Limb (tissue), 2 donors: Measurements from ENCODE around the gene CREB3.

Experiments
- DNase-seq, 2 donors: peaks; one replicate each; pipeline ENCODE4 v3.0.0-alpha.2; 2016; ENCODE audit errors: extremely low spot score in 2 of 2

Gene CREB3

DNA sequence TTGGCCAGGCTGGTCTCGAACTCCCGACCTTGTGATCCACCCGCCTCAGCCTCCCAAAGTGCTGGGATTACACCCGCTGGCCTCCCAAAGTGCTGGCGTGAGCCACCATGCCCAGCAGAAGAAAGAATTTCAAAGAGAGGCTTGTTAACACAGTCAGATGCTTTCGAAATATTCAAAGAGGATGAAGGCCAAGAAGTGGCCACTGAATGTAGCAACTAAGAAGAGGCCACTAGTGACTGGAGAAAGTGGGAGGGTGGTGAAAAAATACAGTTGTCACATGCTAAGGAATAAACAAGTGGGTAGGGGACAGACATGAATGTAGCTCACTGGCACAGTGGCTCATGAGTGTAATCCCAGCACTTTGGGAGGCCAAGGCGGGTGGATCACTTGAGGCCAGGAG, 29.8 kb upstream of the CREB3 start:
- no peak for DNase-seq

DNA sequence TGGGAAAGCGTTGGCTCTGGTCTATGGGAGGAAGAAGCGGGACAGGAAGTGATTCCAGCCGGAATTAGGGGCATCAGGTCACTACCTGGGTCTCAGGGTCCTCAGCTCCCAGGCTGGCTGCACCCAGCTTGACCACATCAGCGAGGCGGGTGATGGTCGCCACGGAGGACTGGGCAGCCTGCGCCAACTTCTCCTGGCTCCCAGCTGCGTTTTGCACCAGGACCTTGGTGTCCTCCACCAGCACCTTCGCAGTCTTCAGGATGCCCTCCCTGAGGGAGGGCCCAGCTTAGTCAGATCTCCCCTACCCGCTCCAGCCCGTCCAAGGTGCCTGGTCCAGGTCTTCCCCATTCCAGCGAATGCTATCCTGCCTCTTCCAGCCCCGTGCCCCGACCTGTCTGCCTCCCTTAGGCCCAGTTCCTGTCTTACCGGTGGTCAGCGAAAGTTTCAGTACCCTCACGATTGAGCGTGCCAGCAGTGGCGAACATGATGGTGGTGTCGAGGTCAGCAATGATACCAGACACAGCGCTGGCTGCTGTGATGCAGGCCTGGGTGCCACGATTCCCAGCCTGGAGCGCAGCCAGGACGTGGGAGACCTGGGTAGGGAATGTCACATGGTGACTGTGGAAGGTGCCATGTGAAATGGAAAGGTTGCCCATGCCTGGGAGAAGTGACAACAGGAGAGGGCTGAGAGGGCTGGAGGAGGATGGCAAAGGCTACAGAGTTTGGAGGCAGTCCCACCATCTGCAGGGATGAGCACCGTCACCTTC, 28.4 kb upstream of the CREB3 start:
- DNase-seq: no peak

DNA sequence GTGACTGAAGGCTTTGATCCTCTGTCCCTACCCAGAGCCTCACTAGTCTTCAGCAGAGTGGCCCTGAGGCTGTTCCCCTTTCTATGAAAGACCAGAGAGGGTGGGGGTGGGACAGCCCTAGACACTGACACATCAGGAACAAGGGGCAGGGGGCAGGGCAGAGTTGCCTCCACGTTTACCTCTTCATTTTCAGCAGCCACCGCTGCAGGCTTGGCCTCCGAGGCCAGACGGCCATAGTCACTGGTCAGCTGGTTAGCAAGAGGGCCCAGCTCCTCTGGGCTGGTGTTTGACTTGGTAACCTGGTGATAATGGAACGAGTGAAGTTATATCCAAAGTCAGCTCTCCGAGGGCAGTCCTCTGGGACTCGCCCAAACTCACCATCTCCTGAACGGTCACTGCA, 27.1 kb upstream of the CREB3 start:
- DNase-seq: no peak

DNA sequence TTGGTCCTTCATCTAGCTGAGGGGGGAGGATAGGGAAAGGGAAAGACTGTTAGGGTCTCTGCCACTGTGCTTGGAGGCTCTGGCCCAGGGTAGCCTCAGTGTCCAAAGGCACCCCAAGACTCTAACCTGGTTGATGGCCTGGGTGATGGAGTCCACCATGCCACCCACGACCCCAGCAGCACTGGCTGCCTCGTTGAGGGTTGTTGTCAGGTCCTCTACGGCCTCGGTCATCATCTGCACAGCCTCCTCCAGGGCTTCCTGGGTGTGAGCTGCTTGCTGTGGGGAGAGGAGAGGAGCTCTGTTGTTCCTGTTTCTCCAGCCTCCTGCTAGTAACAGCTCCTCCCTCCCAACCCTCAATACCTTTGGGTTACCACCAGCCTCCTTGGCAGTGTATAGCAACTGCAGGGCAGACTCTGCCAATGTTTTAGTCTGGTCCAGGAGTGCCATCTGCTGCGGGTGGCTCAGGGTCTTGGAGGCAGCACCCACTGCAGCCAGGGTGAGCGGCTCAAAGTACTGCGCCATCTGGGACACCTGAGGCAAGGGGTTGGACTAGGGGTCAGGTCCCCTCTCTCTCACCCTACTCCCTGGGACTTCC, 26.5 kb upstream of the CREB3 start:
- no peak for DNase-seq

DNA sequence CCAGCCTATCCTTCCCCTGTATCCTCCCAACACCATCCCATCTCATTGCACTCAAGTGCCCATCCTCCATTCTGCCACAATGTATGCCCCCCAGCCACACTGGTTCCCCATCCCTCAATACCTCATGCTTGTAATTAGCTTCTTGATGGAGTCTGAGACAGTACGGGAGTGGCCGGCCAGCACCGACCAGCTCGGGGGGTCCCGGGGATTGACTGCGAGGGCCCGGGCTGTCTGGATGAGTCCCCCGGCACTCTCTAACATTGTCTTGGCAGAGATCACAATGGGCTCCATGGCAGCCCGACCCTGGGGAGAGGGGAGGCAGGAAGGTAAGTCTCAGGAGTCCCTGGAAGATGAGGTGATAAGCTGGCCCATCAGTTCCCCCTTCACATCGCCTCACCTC, 25.5 kb upstream of the CREB3 start:
- no peak for DNase-seq

DNA sequence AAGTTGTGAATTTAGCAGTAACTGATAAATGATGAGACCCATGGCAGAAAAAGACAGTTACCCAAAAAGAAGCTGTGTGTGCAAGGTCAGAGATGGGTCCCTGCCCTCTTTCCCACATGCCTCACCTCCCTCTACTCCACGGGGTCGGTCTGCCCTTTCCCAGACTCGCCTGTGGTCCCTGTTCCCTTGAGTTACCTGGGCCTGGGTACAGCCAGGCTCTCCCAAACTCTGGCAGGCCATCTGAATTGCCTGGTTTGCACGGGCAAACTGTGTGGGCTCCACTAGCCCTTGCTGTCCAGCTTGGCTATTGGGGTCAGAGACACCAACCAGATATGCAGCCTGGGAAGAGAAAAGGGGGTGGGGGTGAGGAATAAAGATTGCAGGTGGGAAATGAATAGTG, 24.3 kb upstream of the CREB3 start:
- DNase-seq: no peak

DNA sequence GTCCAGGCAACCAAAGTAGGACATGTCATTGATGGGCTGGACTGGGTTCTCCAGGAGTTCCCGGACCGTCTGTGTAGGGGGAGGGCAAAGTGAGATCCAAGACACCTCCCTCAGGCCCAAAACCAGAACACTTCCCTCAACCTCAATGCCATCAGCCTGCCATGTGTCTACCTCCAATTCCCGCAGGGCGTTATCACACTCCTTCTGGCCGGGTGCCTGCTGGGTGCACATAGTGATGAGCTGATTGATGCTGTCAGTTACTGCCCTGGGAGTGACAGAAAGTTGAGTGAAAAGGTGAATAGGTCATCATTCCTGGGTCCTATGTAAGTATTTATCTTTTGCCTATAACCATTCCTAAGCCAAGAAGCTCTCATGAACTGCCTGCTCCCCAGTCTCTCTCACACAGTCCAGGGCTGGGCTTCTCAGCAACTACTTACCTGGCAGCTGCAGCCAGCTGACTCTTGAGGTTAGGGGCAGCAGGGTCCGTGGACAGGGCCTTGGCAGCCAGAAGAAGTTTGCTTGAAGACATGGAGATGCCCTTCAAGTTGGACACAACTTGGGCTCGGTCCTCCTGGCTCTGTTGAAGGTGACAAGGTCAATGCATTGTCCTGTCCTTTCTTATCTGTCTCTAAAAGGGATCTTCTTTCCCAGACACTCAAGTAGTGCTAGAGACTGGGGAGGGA, 21.5 kb upstream of the CREB3 start:
- DNase-seq: no peak

DNA sequence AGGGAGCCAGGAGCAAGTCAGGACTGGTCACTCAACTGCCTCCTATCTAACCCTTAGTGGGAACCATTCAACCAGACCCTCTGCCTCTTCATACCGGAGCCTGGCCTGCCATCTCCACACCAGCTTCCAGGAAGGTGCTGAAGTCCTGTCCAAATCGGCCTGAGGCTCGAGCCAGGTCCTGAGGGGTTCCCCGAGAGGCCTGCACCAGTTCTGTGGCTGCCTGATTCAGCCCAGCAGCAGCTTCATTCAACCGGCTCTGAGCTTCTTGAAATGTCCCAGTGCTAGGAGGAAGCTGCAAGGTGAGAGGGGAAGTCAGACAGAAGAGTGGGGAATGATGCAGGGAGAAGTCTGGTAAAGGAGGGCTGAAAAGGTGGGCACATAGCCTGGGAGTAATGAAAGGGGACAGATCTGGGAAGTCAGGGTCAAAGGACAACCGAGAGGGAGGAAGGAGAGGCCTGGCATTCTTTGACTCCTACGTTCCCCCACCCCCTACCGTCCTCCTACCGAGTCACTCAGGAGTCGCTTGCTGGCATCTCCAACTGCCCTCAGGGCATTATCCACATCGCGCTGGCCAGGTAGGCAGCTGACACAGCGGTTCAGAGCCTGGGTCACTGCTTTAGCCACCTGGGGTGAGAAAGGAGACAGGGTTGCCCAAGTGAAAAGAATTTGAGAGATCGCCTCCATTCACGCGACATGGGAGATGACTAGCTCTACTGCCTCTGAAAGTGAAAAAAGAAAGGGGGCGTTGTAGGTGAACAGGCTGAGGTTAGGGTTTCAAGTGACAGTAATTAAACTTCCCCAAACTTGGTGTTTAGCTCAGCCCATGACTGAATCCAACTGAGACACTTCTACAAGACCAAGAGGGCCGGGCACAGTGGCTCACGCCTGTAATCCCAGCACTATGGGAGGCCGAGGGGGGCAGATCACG, 20.7 kb upstream of the CREB3 start:
- no peak for DNase-seq

DNA sequence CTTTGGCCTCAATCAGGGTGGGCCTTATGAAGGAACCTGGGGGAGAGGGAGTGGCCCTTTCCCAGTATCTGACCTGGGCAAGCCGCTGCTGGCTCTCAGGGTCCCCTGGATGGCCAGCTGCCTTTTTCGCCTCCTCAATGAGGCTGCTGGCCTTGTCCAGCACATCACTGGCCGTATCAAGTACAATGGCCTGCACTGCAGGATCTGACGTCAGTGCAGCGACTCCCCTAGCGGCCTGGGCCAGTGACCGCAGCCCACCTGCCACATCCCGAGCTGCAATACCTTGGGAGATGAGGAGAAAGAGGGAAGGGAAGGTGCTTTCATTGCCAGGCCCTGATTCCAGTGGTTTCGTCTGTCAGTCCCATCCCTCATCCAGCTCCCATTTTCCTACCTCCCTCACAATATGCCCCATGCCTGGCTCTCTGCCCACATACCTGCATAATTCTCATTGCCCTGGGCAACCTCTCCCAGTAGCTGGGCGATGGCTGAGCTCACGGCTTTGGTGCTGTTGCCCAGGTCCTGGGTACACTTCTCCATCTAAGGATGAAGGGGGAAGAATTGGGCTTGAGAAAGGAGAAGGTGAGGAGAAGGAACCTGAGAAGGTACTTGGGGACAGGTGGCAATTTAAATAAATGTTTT, 19.6 kb upstream of the CREB3 start:
- no peak for DNase-seq

DNA sequence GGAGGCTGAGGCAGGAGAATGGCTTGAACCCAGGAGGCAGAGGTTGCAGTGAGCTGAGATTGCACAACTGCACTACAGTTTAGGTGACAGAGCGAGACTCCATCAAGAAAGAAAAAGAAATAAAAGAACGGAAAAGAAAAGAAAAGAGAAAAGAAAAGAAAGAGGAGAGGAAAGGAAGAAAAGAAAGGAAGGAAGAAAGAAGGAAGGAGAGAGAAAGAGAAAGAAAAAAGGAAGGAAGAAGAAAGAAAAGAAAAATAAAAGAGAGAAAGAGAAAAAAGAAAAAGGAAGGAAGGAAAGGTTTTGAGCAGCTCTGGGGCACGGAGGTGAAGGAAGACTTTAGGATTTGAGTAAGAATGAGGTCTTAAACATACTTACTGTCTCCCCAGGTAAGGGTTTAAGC, 18.9 kb upstream of the CREB3 start:
- DNase-seq: no peak

DNA sequence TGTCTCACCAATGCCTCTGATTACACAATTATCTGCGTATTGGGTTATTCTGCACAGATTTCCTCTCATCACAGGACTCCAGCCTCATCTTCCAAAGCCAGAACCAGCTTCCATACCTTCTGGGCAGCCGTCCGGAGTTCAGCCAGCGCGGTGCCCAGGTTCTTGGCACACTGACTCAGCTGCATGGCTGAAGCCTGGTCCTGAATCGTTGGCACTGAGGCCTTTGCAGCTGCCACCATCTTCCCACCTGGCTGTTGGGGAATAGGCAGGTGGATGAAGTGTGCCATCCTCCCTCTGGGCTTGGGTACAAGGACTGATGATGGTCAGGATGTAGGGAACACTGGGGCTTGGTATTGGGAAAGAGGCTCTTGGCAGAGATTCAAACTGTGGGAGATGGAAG, 18.3 kb upstream of the CREB3 start:
- no peak for DNase-seq

DNA sequence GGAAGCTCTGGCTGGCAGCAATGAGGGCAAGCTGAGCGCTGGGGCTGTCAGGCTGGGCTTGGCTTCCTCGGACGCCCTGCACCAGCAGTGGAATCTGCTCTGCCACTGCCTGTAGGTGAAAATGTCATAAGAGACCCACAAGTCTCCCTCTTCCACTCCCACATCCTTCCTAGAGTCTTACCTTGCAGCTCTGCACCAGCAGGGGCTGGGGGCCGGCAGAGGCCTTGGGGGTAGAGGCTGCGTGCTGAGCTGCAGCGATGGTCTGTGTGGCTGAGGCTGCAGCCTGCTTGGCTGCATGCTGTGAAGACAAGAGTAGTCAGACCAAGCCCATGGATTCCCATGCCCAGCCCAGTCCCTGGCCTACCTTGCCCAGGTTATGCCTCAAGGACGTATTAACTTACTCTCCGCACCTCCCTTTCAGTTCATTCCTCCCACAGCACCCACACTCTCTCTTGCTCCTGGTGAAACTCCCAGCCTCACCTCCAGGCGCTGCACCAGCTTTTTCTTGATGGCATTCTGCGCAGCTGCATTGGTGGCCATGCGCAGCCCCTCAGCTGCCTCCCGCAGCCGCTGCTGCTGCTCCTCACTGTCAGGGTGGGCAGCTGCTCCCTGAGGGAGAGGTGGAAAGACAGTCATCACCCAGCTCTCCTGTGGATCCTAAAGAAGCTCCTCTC, 17.8 kb upstream of the CREB3 start:
- no peak for DNase-seq

DNA sequence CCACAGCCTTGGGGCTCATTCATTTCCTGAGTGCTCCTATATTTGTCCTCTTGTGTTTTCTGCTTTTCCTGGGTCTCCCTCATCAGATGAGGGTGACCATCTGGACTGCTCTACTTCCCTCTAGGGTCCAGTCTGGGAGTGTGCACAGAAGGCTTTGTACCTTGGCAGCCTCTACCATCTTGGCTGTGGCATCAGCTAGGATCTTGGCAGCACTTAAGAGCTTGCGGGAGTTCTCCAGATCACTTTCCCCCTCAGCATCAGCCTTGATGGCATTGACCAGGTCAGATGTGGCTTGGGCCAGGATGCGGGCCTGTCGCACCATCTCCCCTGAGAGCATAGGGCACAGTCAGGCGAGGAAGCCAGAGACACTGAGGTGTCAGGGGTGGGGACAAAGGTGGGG, 16.2 kb upstream of the CREB3 start:
- no peak for DNase-seq

DNA sequence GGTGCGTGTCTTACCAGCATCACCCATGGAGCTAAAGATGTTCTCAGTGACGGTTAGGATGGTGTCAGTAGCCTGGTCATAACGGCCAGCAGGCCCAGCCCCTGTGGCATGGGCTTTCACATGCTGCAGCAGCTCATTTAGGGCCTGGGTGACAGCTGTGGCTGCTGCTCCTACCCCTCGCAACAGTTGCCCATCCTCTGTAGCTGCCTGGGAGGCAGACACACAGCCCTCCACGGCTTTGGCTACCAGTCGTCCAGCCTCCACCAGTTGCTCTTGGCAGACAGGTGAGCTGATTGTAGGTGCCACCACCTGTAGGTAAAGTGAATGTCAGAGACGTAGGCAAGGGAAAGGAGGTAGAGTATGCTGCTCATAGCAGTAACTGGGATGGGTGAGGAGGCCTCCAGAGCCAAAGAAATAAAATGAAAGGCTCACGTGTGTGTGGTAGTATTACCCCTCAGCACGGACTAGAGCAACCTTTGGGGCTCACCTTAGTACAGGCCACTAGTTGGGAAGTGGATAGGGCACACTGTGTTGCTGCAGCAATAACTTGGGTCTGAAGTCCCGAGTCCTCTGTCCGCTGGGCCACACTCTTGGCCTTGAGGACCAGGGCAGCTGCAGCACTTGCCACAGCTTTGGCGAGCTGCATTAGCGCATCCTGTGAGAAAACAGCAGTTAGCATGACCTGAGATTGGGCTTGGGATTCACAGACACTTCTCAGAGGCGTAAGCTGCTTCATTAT, 15.2 kb upstream of the CREB3 start:
- DNase-seq: no peak

DNA sequence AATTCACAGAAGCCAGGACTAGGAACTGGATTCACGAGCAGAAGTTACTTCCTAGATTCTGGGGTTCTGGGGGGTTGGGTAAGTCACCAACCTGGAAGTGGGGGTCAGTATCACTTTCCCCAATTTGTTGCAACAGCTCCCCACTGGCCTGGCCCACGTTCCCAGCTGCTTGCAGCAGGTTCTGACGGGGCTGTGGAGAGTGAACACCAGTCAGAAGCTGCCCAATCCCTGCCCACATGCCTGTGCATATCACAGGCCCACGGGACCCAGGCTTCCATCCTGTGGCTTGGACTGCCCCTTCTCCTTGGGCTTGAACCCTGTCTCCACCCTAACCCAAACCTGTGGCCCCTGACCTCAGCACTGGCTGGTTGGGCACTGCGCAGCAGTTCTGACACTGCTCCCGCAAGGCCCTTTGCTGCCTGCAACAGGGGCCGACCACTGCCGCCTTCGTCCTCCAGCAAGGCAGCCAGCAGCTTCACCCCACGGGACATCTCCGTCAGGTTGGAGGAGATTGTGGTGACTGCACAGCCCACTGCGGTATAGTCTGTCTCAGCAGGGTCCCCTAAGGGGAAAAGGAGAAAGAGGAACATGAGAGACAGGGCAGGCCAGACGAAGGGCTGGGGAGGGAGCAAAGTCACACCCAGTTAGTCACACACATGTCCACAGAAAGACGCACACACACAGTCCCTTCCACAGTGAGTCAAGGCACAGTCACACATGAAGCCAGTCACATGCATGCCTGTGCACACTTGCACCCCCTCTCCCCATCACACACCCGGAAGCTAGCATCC, 13.6 kb upstream of the CREB3 start:
- no peak for DNase-seq

DNA sequence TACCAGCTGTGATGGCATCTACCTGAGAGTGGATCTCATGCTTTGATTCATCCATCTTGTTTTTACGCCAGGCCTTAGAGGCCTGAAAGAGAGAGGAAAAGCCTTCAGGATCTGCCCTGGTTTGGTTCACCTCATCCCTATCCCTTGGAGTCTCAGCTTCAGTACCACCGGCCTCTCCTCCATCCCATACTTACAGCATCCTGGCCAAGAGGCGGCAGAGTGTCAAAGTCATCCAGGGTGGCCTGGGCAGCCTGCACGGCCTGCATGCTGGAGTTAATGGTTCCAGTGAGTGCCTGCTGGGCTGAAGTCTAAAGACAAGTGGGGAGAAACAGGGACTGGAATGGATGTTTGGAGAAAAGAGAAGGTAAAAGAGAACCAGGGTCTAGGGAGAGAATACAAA, 12.9 kb upstream of the CREB3 start:
- DNase-seq: no peak

DNA sequence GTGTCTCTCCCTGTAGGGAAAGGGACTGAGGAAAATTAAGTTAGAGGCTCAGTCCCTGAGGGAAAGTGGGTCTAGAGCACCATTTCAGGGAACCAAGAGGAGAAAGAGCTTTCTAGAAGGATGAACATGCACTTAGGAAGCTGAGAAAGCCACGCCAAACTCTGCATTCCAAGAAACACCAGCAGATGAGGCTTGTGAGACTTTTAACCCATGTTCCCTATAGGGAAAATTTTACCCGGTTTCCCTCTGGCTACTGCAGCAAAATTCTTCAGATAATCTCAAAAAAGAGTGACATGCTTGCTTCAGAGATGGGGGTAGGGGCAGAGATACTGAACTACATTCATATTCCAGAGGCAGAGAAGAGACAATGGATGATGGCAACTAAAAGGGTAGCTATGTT, 9.0 kb upstream of the CREB3 start:
- DNase-seq: no peak

DNA sequence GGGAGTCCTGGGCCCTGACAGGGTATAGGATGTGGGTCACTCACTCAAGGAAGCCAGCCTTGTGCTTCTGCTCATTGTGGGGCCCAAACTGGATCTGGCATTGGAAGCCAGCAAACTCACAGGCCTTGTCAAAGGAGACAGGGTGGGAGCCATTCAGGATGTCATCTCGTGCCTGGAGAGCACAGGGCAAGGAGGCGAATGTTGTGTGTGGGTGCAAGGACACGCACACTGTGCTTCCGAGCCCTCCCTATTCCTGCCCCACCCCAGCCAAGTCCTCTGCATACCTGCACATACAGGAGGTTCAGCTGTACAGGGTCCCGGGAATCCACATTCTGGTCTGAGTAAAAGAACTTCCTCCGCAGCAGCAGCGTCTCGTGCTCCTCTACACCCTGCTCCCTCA, 8.6 kb upstream of the CREB3 start:
- no peak for DNase-seq

DNA sequence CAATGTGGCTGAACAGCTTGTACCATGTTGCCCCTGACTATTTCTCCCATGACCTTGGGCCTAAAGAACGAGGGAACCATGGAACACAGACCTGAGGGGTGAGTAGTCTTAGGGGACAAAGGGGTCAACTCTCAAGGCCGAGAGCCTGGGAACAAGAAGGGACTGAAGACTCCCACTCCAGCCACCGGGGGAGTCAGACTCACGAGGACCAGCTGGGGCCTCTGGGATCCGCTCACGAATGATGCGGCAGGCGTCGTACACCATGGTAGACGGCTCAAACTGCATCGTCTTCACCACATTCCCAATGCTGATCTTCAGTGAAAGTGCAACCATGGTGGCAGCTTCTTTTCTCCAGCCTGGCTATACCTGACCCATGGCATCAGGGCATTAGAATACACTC, 7.1 kb upstream of the CREB3 start:
- DNase-seq: no peak
